GM19397 (cell line): ENCODE measurements around the gene SHMT2.

Source experiments
- ATAC-seq: cut with Tn5 transposase; IDR thresholded peaks from one replicate; pipeline ENCODE4 v1.9.1; 2021; ENCODE audit warnings: mild to moderate bottlenecking, moderate library complexity; ENCODE audit not compliant: unreplicated experiment

The SHMT2 gene

GRCh38 chr12:57196439-57196838, 33.1 kb upstream of the SHMT2 start:
- no peak for ATAC-seq

GRCh38 chr12:57196956-57197355, 32.6 kb upstream of the SHMT2 start:
- ATAC-seq = no peak

DNA sequence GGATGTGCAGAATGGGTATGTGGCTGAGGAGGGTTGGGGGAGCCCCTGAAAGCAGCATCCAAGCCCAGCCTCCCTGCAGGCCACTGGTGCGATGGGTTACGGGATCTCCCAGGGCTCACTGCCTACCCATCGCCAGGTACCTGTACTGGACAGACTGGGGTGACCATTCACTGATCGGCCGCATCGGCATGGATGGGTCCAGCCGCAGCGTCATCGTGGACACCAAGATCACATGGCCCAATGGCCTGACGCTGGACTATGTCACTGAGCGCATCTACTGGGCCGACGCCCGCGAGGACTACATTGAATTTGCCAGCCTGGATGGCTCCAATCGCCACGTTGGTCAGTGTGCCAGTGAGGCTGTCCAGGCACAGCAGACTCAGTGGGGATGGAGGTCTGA, 31.2 kb upstream of the SHMT2 start:
- no peak for ATAC-seq

GRCh38 chr12:57199191-57199590, 30.3 kb upstream of the SHMT2 start:
- no peak for ATAC-seq

DNA sequence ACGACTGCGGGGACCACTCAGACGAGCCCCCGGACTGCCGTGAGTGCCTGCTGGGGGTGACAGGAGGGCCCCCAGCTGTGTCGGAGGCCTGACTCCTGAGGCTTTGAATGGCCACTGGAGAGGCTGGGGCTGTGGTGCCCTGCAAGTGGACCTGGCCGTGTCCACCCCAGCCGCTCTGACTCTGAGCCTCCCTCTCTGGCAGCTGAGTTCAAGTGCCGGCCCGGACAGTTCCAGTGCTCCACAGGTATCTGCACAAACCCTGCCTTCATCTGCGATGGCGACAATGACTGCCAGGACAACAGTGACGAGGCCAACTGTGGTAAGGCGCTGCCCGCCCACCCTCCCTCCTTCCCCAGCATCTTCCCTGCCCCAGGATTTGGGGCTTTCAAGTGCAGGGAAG, 29.0 kb upstream of the SHMT2 start:
- no peak for ATAC-seq

DNA sequence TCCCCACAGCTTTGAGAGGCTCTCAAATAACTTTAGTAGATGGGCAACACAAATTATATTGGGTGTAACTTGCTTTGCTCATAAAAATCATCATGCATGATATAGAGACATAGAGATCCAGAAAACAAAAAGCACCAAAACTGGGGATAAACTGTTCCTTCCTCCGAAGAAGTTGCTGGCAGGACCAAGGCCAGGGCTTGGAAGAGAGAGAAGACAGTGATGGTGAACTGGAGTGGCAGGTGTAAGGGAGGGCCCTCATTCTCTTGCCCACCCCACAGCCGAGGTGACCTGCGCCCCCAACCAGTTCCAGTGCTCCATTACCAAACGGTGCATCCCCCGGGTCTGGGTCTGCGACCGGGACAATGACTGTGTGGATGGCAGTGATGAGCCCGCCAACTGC, 28.3 kb upstream of the SHMT2 start:
- ATAC-seq = no peak

GRCh38 chr12:57201631-57202030, 27.9 kb upstream of the SHMT2 start:
- no peak for ATAC-seq

- ATAC-seq = no peak
Measured at GRCh38 chr12:57202321-57202720, 27.2 kb upstream of the SHMT2 start.

GRCh38 chr12:57203201-57203600, 26.3 kb upstream of the SHMT2 start:
- no peak for ATAC-seq

DNA sequence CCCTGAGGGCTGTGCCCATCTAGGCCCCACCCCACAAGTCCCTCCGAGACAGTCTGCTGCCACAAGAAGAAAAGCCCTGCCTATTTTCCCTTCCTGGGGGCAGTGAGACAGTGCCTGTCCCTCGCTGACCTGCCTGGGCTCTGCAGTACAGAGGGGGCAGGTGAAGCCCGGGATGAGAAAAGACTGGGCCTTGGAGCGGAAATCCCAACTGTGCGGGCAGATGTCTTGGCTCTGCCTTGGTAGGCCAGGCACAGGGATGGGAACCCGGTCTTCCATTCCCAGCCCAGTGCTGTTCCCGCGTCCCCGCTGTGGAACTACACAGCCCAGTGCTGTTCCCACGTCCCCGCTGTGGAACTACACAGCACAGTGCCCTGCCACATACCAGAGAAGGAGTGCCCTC, 25.7 kb upstream of the SHMT2 start:
- no peak for ATAC-seq

DNA sequence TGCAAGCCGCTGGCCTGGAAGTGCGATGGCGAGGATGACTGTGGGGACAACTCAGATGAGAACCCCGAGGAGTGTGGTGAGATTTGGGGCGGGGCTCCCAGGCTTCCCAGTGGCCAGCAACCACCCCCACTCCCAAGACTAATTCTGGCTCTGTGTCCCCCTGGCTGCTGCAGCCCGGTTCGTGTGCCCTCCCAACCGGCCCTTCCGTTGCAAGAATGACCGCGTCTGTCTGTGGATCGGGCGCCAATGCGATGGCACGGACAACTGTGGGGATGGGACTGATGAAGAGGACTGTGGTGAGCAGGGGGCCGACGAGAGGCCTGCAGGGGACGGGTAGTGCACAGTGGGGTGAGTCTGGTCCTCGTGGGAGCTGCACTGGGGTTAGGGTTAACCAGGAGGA, 25.1 kb upstream of the SHMT2 start:
- no peak for ATAC-seq

GRCh38 chr12:57205186-57205585, 24.3 kb upstream of the SHMT2 start:
- no peak for ATAC-seq

DNA sequence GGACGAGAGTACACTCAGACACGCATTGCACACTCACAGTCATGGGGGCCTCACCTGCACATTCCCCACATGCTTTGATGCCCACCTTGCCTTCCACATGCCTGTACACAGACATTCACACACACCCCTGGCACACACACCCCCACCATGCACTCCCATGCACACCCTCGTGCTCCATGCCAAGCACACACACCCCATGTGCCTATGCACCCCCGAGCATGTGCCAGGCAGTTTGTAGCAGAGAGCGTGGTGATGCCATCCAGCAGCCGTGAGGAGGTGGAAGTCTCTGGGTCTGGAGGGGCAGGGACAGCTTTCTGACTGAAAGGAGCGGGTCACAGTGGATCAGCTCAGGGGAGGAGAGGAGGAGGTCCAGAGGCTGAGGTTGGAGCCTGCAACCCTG, 23.6 kb upstream of the SHMT2 start:
- no peak for ATAC-seq

DNA sequence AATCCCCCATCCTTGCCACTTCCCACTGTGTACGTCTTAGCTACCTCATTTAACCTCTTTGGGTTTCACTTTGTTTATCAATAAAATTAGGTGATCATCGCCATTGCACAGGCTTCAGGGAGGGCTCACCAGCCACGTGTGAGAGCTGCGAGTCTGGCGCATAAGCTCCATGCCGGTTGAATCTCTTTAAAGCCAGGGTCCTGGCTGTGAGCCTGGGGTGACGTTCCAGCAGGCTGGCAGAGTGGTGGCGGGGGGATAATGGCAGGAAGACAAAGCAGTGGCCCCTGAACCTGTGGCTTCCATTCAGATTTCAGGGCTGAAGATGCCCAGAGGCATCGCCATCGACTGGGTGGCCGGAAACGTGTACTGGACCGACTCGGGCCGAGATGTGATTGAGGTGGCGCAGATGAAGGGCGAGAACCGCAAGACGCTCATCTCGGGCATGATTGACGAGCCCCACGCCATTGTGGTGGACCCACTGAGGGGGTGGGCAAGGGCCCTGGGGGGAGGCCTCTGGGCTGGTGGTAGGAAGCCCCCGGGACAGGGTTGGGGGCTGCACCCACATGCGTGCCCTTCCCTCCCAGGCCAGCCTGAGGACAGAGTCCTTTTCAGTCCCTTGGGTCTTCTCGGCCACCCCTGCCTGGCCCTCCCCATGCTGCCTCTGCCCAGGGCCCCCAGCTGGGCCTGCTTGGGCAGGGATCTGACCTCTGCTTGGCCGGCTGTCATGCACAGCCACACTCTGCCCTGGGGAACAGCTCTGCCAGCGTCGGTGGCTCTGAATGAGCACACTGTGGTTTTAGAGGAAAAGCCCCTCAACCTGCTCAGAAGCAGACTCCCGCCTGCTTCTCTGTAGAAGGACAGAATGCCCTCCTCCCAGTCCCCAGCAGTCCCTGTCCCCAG, 21.5 kb upstream of the SHMT2 start:
- no peak for ATAC-seq

DNA sequence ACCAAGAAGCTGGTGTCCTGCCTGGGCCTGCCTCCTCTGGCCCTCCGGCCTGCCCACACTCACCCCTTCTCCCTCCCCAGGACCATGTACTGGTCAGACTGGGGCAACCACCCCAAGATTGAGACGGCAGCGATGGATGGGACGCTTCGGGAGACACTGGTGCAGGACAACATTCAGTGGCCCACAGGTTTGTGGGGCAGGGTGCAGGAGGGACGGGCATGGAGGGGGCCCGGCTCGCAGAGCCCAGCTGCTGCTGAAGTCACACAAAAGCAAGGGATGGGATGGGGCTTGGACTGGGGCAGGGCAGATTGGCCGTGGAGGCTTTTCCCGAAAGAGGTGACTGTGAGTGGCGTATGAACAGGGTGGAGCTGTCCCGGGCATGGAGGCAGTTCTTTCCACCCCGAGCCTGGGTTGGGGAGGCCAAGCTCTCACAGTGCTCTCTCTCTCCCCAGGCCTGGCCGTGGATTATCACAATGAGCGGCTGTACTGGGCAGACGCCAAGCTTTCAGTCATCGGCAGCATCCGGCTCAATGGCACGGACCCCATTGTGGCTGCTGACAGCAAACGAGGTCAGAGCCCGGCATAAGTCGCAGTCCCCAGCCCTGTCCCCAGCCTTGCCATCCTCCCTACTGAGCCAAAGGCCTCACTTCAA, 20.8 kb upstream of the SHMT2 start:
- ATAC-seq = no peak

GRCh38 chr12:57209916-57210315, 19.6 kb upstream of the SHMT2 start:
- no peak for ATAC-seq

GRCh38 chr12:57210461-57210860, 19.1 kb upstream of the SHMT2 start:
- no peak for ATAC-seq

DNA sequence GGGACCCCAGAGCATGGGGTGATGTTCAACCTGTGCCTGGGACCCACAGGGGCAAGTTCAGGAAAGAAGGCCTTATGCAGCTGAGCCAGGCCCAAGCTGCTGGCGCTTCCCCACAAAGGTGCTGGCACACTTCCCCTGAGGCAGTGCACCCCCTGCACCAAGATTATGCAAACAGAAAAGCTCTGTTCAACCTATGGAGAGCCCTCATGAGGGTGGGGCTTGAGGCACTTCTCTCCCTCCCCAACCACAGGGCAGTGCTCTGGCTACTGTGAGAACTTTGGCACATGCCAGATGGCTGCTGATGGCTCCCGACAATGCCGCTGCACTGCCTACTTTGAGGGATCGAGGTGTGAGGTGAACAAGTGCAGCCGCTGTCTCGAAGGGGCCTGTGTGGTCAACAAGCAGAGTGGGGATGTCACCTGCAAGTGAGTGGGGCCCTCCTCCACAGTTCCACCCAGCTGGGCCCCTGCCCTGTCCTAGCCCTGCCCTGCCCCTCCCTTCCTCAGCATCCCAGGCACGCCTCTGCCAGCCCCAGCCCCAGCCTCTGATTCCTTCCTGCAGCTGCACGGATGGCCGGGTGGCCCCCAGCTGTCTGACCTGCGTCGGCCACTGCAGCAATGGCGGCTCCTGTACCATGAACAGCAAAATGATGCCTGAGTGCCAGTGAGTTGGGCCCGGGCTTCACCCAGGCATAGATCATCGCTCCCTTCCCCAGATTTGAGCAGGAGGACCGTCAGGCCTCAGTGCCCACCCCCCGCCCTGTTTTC, 18.4 kb upstream of the SHMT2 start:
- no peak for ATAC-seq

- no peak for ATAC-seq
Measured at GRCh38 chr12:57211791-57212700, 17.5 kb upstream of the SHMT2 start.

DNA sequence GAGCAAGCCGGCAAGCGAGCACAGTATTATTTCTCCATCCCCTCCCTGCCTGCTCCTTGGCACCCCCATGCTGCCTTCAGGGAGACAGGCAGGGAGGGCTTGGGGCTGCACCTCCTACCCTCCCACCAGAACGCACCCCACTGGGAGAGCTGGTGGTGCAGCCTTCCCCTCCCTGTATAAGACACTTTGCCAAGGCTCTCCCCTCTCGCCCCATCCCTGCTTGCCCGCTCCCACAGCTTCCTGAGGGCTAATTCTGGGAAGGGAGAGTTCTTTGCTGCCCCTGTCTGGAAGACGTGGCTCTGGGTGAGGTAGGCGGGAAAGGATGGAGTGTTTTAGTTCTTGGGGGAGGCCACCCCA, 16.8 kb upstream of the SHMT2 start:
- no peak for ATAC-seq
